GM19452 (cell line): ENCODE data around the gene ZNF624.

Experiments
- ATAC-seq: cut with Tn5 transposase; IDR thresholded peaks from one replicate; pipeline ENCODE4 v1.9.1; 2021; ENCODE audit not compliant: unreplicated experiment

The ZNF624 gene

GRCh38 chr17:16593356-16594102 is 60.1 kb downstream of the ZNF624 start:
- no peak for ATAC-seq

GRCh38 chr17:16589097-16589969 is 64.3 kb downstream of the ZNF624 start:
- no peak for ATAC-seq

GRCh38 chr17:16585796-16586195 is 67.9 kb downstream of the ZNF624 start:
- ATAC-seq: no peak

- no peak for ATAC-seq
These were observed 69.2 kb downstream of the ZNF624 start for GRCh38 chr17:16584273-16584995.

GRCh38 chr17:16583781-16584180 is 69.9 kb downstream of the ZNF624 start:
- no peak for ATAC-seq

DNA sequence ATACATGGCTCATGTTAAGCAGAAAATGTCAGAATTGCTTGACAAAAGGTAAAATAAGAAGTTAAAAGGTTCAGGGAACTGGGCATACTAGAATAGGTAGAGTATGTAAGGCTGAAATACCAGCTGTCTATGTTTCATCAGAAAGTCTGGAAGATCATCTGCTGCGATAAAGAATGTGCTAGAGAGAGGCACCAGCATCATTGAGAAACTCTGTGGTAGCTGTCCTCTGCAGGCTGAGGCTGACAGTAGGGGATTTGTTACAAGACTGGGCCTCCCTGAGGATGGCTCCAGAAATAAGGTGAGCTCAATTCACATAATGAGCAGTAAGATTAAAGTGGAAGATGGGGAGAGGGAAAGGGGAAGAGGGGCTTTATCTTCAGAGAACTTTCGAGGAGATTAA is 80.2 kb downstream of the ZNF624 start:
- no peak for ATAC-seq
